Panc1 (cell line): Measurements from ENCODE around the gene PHEX. TPM values are rescaled to one million over a fixed set of nuclear protein-coding genes. Genes with fewer than 3 reads are reported as not detected.

ENCODE experiments used
- ATAC-seq: fragments of 200-7000 bp; cut with Tn5 transposase; 2 replicates; pipeline ENCODE4 v1.9.1; 2020; ENCODE audit warnings: mild to moderate bottlenecking, moderate library complexity
- BruUV-seq: library from RNA; stranded (reverse); fragments of 400-500 nt; replicated peaks from 2 replicates; lab custom pipeline; 2021; lab: Mats Ljungman, UMichigan
- CTCF ChIA-PET: fragments of 300-600 bp; sonication (Branson Sonifier 250); formaldehyde crosslinking; loops from one replicate; lab custom pipeline; 2022; ENCODE audit warnings: antibody characterized with exemption; lab: Charles Lee
- POLR2A ChIA-PET: fragments of 300-600 bp; sonication (Branson Sonifier 250); formaldehyde crosslinking; loops from one replicate; lab custom pipeline; 2022; ENCODE audit warnings: antibody characterized with exemption; lab: Charles Lee
- DNase-seq: peaks from one replicate; pipeline ENCODE4 v3.0.0-alpha.2; 2010; ENCODE audit warnings: low read depth, low spot score
- H3K27ac ChIP-seq: 2 replicates; pipeline ENCODE4 v1.5.1; 2011; ENCODE audit warnings: mild to moderate bottlenecking, low read length, inconsistent platforms
- H3K27me3 ChIP-seq: fragments of 200-500 bp; sonication (Bioruptor generic); 2 replicates; pipeline ENCODE4 v1.6.0; 2014; ENCODE audit warnings: low read length, inconsistent platforms; ENCODE audit not compliant: control insufficient read depth, insufficient read depth
- H3K36me3 ChIP-seq: fragments of 200-500 bp; sonication (Bioruptor generic); 2 replicates; pipeline ENCODE4 v1.5.1; 2014; ENCODE audit warnings: inconsistent platforms, mild to moderate bottlenecking, low read length, moderate library complexity; ENCODE audit not compliant: control insufficient read depth, insufficient read depth
- H3K4me1 ChIP-seq: 2 replicates; pipeline ENCODE4 v1.5.1; 2011; ENCODE audit warnings: inconsistent platforms, mild to moderate bottlenecking, low read length, moderate library complexity; ENCODE audit not compliant: control insufficient read depth, insufficient read depth
- H3K4me3 ChIP-seq, 2 experiments: 2 replicates each; pipeline ENCODE4 v1.5.1; 2011 to 2012; ENCODE audit warnings: low read depth in 2 of 2, low read length in 2 of 2, mild to moderate bottlenecking in 2 of 2, inconsistent platforms in 1 of 2, moderate library complexity in 1 of 2
- H3K9me3 ChIP-seq: fragments of 200-500 bp; sonication (Bioruptor generic); 2 replicates; pipeline ENCODE4 v1.5.1; 2014; ENCODE audit warnings: low read depth, mild to moderate bottlenecking, inconsistent platforms, low read length, moderate library complexity; ENCODE audit not compliant: control insufficient read depth, insufficient read depth
- POLR2AphosphoS5 ChIP-seq: IDR thresholded peaks from 2 replicates; pipeline ENCODE4 v1.6.1; 2012; ENCODE audit warnings: mild to moderate bottlenecking, low read depth, low read length, moderate library complexity
- SIN3A ChIP-seq: IDR thresholded peaks from 2 replicates; pipeline ENCODE4 v1.6.1; 2012; ENCODE audit warnings: low read depth, mild to moderate bottlenecking, low read length, moderate library complexity, borderline replicate concordance; ENCODE audit not compliant: insufficient read depth
- TCF7L2 ChIP-seq: IDR thresholded peaks from 2 replicates; pipeline ENCODE4 v1.6.1; 2011; ENCODE audit warnings: mild to moderate bottlenecking, low read depth, low read length, inconsistent platforms
- in situ Hi-C: cut with HindIII; loops from 2 replicates; pipeline ENCODE4 v1.10.0; 2016; ENCODE audit warnings: low sequenced_read_pairs, low pct_unique_long_range_greater_than_20kb
- intact Hi-C: fragments of 100-400 bp; cut with micrococcal nuclease; formaldehyde crosslinking; loops from one replicate; pipeline ENCODE4 v1.10.0; 2022; ENCODE audit not compliant: unreplicated experiment
- total RNA-seq: library from RNA; stranded (reverse); gene quantifications from one replicate; pipeline ENCODE4 v1.2.1, GENCODE V29; 2021; ENCODE audit not compliant: unreplicated experiment
- TF ChIP-seq, protein P1 (sequence below), 2 experiments: IDR thresholded peaks; 2 replicates each; pipeline ENCODE4 v1.6.1; 2011 to 2012; ENCODE audit warnings: low read depth in 2 of 2, control low read depth in 1 of 2, low read length in 1 of 2, mild to moderate bottlenecking in 1 of 2, moderate library complexity in 1 of 2; ENCODE audit not compliant: insufficient read depth in 1 of 2
- TF ChIP-seq, protein P2 (sequence below): fragments of 450-650 bp; IDR thresholded peaks from 2 replicates; pipeline ENCODE4 v1.5.1; 2017; ENCODE audit warnings: mild to moderate bottlenecking

The PHEX gene
- total RNA-seq, 1 experiment from 2014 or later: 0.23 TPM

DNA sequence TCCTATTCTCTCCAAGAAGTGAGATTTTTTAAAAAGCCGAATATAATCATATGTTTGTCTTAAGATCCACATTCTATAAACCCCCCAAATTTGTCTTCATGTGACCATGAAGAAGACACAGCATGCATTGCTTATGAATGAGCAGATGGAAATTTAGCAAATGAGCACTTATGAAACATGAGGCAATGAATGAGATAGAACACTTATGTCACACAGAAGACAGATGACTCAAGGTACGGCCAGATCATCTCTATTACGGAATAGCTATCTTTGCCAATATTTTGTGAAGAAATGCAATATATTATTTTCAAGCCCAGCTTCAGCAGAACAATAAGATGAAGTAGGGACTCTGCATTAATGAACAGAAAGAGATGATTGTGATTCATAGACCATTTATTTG, 21.4 kb downstream of the PHEX start:
- H3K36me3 ChIP-seq: no peaks in the 10 kb centered on the region
- no TSS peak for BruUV-seq
- H3K9me3 ChIP-seq: no peaks in the 10 kb centered on the region
- H3K27me3 ChIP-seq: no peaks in the 10 kb centered on the region
- ATAC-seq (no peak), DNase-seq (no peak)
- H3K27ac ChIP-seq: no peak overlapping the region
- in situ Hi-C loops: no loop called here
- H3K4me1 ChIP-seq: no peaks in the 10 kb centered on the region
- ChIA-PET CTCF (no interaction called here), POLR2A (no interaction called here)
- TF ChIP-seq, protein P1, sequence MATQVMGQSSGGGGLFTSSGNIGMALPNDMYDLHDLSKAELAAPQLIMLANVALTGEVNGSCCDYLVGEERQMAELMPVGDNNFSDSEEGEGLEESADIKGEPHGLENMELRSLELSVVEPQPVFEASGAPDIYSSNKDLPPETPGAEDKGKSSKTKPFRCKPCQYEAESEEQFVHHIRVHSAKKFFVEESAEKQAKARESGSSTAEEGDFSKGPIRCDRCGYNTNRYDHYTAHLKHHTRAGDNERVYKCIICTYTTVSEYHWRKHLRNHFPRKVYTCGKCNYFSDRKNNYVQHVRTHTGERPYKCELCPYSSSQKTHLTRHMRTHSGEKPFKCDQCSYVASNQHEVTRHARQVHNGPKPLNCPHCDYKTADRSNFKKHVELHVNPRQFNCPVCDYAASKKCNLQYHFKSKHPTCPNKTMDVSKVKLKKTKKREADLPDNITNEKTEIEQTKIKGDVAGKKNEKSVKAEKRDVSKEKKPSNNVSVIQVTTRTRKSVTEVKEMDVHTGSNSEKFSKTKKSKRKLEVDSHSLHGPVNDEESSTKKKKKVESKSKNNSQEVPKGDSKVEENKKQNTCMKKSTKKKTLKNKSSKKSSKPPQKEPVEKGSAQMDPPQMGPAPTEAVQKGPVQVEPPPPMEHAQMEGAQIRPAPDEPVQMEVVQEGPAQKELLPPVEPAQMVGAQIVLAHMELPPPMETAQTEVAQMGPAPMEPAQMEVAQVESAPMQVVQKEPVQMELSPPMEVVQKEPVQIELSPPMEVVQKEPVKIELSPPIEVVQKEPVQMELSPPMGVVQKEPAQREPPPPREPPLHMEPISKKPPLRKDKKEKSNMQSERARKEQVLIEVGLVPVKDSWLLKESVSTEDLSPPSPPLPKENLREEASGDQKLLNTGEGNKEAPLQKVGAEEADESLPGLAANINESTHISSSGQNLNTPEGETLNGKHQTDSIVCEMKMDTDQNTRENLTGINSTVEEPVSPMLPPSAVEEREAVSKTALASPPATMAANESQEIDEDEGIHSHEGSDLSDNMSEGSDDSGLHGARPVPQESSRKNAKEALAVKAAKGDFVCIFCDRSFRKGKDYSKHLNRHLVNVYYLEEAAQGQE (IDR thresholded peaks at IDR 0.05; ENCODE audit: insufficient read depth in 1 of 2, low read depth in 2 of 2, low read length in 1 of 2): no peak
- no peak for TF ChIP-seq POLR2AphosphoS5
- intact Hi-C loops: no loop called here
- H3K4me3 ChIP-seq: no peak overlapping the region

DNA sequence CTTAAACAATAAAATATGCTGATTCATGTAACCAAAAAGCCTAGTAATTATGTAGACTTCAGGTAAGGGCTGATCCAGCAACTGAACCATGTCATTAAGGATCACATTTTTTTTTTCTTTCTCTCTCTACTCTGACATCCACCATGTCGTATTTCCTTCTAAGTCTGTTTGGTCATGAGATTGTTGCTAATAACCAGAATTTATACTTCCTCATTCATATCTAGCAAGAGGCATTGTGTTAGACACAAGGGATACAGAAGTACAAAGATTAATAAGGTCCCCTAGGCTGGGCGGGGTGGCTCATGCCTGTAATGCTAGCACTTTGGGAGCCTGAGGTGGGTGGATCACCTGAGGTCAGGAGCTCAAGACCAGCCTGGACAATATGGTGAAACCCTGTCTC, 24.1 kb downstream of the PHEX start:
- Histone ChIP-seq H3K27me3 (no peaks in the 10 kb centered on the region), H3K4me3 (no peak overlapping the region), H3K9me3 (no peaks in the 10 kb centered on the region), H3K27ac (no peak overlapping the region), H3K36me3 (no peaks in the 10 kb centered on the region), H3K4me1 (no peaks in the 10 kb centered on the region)
- POLR2A ChIA-PET: no interaction called here
- intact Hi-C loops (no loop called here), in situ Hi-C loops (no loop called here)
- ATAC-seq (no peak), DNase-seq (no peak)
- no TSS peak for BruUV-seq
- TF ChIP-seq SIN3A: no peak
- TF ChIP-seq, protein P1 (IDR thresholded peaks at IDR 0.05; ENCODE audit: insufficient read depth in 1 of 2, low read depth in 2 of 2, low read length in 1 of 2): no peak
- TF ChIP-seq, protein P2, sequence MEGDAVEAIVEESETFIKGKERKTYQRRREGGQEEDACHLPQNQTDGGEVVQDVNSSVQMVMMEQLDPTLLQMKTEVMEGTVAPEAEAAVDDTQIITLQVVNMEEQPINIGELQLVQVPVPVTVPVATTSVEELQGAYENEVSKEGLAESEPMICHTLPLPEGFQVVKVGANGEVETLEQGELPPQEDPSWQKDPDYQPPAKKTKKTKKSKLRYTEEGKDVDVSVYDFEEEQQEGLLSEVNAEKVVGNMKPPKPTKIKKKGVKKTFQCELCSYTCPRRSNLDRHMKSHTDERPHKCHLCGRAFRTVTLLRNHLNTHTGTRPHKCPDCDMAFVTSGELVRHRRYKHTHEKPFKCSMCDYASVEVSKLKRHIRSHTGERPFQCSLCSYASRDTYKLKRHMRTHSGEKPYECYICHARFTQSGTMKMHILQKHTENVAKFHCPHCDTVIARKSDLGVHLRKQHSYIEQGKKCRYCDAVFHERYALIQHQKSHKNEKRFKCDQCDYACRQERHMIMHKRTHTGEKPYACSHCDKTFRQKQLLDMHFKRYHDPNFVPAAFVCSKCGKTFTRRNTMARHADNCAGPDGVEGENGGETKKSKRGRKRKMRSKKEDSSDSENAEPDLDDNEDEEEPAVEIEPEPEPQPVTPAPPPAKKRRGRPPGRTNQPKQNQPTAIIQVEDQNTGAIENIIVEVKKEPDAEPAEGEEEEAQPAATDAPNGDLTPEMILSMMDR: no peak
- TF ChIP-seq TCF7L2: no peak
- TF ChIP-seq POLR2AphosphoS5: no peak
- CTCF ChIA-PET: no interaction called here
